HepG2 (cell line): ENCODE results near the gene RMI2. TPM values are rescaled to one million over a fixed set of nuclear protein-coding genes. Genes with fewer than 3 reads are reported as not detected.

Experiments
- ARID2 ChIP-seq: sonication (generic); formaldehyde crosslinking; IDR thresholded peaks from 2 replicates; pipeline ENCODE4 v1.8.1; 2022; ENCODE audit warnings: mild to moderate bottlenecking, missing genetic modification reagents, borderline replicate concordance
- CAMTA2 ChIP-seq: sonication (generic); formaldehyde crosslinking; IDR thresholded peaks from 2 replicates; pipeline ENCODE4 v1.4.0; 2020; ENCODE audit warnings: mild to moderate bottlenecking, missing genetic modification reagents, borderline replicate concordance
- MXI1 ChIP-seq: IDR thresholded peaks from 3 replicates; pipeline ENCODE4 v1.6.1; 2012; ENCODE audit warnings: low read depth, low read length, inconsistent platforms, borderline replicate concordance
- RAD21 ChIP-seq: fragments of 450-650 bp; formaldehyde crosslinking; IDR thresholded peaks from 2 replicates; pipeline ENCODE4 v1.5.0; 2020; ENCODE audit warnings: mild to moderate bottlenecking
- USF2 ChIP-seq, 2 experiments: sonication (generic) in 1 of 2; formaldehyde crosslinking in 1 of 2; IDR thresholded peaks; 2 replicates each; pipeline versions ENCODE4 v1.5.1 to v1.6.1; 2011 to 2020; ENCODE audit warnings: borderline replicate concordance in 1 of 2, low read depth in 1 of 2, low read length in 1 of 2, mild to moderate bottlenecking in 1 of 2, missing genetic modification reagents in 1 of 2, moderate library complexity in 1 of 2
- ZC3H4 ChIP-seq: sonication (generic); formaldehyde crosslinking; IDR thresholded peaks from 2 replicates; pipeline ENCODE4 v1.4.0; 2020; ENCODE audit warnings: missing genetic modification reagents, borderline replicate concordance
- ZHX1 ChIP-seq: sonication (generic); formaldehyde crosslinking; IDR thresholded peaks from 2 replicates; pipeline ENCODE4 v1.8.1; 2022; ENCODE audit warnings: low read depth, mild to moderate bottlenecking, missing genetic modification reagents
- ZNF501 ChIP-seq: sonication (generic); formaldehyde crosslinking; IDR thresholded peaks from 2 replicates; pipeline ENCODE4 v1.5.1; 2020; ENCODE audit warnings: mild to moderate bottlenecking, moderate library complexity, missing genetic modification reagents
- ZNF577 ChIP-seq: sonication (generic); formaldehyde crosslinking; IDR thresholded peaks from 2 replicates; pipeline ENCODE4 v1.4.0; 2020; ENCODE audit warnings: mild to moderate bottlenecking, low read depth, missing genetic modification reagents, borderline replicate concordance
- ZNF75D ChIP-seq: sonication (generic); formaldehyde crosslinking; IDR thresholded peaks from 2 replicates; pipeline ENCODE4 v1.8.1; 2023; ENCODE audit warnings: missing genetic modification reagents, mild to moderate bottlenecking, borderline replicate concordance
- polyA plus RNA-seq, 8 experiments: library from polyadenylated mRNA; depleted of rRNA in 3 of 8; stranded (reverse) in 7 of 8; unstranded in 1 of 8; fragments of >200 nt; fragmentation: Illumina TruSeq in 4 of 8; extraction: Trizol in 4 of 8; gene quantifications; 2 replicates each; pipeline versions ENCODE4 v1.2.1 to v1.2.3, GENCODE V29; 2011 to 2016; ENCODE audit warnings: low read depth in 4 of 8, missing spikeins in 1 of 8, mixed read lengths in 1 of 8; ENCODE audit not compliant: insufficient read depth in 1 of 8
- total RNA-seq, 5 experiments: library from RNA; depleted of rRNA; stranded (reverse); fragments of >200 nt; fragmentation: Illumina TruSeq; extraction: Trizol; gene quantifications; 2 replicates each; pipeline ENCODE4 v1.2.3, GENCODE V29; 2016; ENCODE audit warnings: low read depth in 1 of 5
- TF ChIP-seq, protein P1 (sequence below): sonication (generic); formaldehyde crosslinking; IDR thresholded peaks from one replicate; pipeline ENCODE4 v1.5.1; 2020; ENCODE audit warnings: mild to moderate bottlenecking, missing genetic modification reagents; ENCODE audit errors: not compliant biosample characterization
- TF ChIP-seq, protein P2 (sequence below): sonication (generic); formaldehyde crosslinking; IDR thresholded peaks from 2 replicates; pipeline ENCODE4 v1.5.0; 2020; ENCODE audit warnings: missing genetic modification reagents

Gene RMI2
- total and polyA plus RNA-seq, 2 of the 13 experiments (the other 11 are each of a cell fraction or from before 2014, with no cell fraction given) = 24.5 to 55.7 TPM

DNA sequence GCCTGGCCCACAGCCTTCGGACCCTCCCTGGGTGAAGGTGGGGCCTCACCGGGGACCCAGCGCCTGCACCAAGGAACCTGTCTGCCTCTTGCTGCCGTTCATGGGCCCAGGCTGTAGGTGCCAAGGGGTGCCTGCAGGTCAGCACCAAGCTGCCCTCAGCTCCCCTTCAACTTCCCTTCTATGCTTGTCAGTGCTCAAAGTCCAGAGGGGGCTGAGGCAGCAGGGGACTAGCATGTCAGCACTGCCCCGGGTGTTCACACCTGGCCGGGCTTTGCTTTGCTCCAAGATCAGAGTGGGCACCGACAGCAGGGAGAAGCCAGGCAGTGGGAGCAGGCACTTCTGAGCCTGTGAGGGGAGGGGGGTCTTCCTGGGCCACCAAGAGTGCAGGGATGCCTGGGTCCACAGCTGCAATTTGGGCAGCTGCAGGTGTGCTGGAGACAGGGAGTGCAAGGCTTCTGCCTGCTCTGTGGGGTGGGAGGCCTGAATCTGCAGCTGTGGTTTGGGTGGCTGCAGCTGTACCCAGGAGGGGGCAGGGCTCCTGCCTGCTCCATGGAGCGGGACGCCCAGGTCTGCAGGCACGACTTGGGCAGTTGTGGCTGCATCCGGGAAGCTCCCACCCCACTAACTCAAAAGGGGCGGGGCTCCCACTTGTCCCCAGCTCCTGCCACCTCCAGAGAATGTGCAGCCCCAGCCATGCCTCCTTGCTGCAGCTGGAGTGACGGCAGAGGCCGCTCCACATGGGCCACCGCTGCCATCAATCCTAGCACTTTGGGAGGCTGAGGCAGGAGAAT, 36.6 kb upstream of the RMI2 start (continued):
- TF ChIP-seq, protein P1, sequence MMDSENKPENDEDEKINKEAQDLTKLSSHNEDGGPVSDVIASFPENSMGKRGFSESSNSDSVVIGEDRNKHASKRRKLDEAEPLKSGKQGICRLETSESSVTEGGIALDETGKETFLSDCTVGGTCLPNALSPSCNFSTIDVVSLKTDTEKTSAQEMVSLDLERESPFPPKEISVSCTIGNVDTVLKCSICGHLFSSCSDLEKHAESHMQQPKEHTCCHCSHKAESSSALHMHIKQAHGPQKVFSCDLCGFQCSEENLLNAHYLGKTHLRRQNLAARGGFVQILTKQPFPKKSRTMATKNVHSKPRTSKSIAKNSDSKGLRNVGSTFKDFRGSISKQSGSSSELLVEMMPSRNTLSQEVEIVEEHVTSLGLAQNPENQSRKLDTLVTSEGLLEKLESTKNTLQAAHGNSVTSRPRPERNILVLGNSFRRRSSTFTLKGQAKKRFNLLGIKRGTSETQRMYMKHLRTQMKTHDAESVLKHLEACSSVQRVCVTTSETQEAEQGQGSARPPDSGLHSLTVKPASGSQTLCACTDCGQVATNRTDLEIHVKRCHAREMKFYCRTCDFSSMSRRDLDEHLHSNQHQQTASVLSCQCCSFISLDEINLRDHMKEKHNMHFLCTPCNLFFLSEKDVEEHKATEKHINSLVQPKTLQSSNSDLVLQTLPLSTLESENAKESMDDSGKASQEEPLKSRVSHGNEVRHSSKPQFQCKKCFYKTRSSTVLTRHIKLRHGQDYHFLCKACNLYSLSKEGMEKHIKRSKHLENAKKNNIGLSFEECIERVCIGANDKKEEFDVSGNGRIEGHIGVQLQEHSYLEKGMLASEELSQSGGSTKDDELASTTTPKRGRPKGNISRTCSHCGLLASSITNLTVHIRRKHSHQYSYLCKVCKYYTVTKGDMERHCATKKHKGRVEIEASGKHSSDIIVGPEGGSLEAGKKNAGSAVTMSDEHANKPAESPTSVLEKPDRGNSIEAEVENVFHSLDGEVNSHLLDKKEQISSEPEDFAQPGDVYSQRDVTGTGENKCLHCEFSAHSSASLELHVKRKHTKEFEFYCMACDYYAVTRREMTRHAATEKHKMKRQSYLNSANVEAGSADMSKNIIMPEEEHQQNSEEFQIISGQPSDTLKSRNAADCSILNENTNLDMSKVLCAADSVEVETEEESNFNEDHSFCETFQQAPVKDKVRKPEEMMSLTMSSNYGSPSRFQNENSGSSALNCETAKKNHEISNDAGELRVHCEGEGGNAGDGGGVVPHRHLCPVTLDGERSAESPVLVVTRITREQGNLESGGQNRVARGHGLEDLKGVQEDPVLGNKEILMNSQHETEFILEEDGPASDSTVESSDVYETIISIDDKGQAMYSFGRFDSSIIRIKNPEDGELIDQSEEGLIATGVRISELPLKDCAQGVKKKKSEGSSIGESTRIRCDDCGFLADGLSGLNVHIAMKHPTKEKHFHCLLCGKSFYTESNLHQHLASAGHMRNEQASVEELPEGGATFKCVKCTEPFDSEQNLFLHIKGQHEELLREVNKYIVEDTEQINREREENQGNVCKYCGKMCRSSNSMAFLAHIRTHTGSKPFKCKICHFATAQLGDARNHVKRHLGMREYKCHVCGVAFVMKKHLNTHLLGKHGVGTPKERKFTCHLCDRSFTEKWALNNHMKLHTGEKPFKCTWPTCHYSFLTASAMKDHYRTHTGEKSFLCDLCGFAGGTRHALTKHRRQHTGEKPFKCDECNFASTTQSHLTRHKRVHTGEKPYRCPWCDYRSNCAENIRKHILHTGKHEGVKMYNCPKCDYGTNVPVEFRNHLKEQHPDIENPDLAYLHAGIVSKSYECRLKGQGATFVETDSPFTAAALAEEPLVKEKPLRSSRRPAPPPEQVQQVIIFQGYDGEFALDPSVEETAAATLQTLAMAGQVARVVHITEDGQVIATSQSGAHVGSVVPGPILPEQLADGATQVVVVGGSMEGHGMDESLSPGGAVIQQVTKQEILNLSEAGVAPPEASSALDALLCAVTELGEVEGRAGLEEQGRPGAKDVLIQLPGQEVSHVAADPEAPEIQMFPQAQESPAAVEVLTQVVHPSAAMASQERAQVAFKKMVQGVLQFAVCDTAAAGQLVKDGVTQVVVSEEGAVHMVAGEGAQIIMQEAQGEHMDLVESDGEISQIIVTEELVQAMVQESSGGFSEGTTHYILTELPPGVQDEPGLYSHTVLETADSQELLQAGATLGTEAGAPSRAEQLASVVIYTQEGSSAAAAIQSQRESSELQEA (CRISPR knock-in tag) = peak; percentile 56
- TF ChIP-seq ZNF501 (peak; percentile 38), MXI1 (no peak; the same call in 2 of the 3 replicates), ZNF75D (CRISPR knock-in tag) (no peak), RAD21 (CRISPR knock-in tag) (no peak; the same call in 1 of the 2 replicates), CAMTA2 (peak; percentile 74), ZNF577 (no peak), USF2 (IDR thresholded peaks at IDR 0.05; ENCODE audit: low read depth, low read length) (no peak), USF2 (CRISPR knock-in tag; IDR thresholded peaks at IDR 0.05; ENCODE audit: borderline replicate concordance) (no peak; the same call in 1 of the 2 replicates), ARID2 (CRISPR knock-in tag) (peak; percentile 82; the same call in 1 of the 2 replicates), ZC3H4 (CRISPR knock-in tag) (no peak), ZHX1 (CRISPR knock-in tag) (no peak)
- TF ChIP-seq, protein P2, sequence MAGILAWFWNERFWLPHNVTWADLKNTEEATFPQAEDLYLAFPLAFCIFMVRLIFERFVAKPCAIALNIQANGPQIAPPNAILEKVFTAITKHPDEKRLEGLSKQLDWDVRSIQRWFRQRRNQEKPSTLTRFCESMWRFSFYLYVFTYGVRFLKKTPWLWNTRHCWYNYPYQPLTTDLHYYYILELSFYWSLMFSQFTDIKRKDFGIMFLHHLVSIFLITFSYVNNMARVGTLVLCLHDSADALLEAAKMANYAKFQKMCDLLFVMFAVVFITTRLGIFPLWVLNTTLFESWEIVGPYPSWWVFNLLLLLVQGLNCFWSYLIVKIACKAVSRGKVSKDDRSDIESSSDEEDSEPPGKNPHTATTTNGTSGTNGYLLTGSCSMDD (CRISPR knock-in tag) = no peak
